Embryonic facial prominence (tissue), 1 donor: ENCODE measurements around the gene CASKIN2.

Experiments used
- DNase-seq: peaks from one replicate; pipeline ENCODE4 v3.0.0-alpha.2; 2016; ENCODE audit errors: extremely low spot score

Gene CASKIN2

DNA sequence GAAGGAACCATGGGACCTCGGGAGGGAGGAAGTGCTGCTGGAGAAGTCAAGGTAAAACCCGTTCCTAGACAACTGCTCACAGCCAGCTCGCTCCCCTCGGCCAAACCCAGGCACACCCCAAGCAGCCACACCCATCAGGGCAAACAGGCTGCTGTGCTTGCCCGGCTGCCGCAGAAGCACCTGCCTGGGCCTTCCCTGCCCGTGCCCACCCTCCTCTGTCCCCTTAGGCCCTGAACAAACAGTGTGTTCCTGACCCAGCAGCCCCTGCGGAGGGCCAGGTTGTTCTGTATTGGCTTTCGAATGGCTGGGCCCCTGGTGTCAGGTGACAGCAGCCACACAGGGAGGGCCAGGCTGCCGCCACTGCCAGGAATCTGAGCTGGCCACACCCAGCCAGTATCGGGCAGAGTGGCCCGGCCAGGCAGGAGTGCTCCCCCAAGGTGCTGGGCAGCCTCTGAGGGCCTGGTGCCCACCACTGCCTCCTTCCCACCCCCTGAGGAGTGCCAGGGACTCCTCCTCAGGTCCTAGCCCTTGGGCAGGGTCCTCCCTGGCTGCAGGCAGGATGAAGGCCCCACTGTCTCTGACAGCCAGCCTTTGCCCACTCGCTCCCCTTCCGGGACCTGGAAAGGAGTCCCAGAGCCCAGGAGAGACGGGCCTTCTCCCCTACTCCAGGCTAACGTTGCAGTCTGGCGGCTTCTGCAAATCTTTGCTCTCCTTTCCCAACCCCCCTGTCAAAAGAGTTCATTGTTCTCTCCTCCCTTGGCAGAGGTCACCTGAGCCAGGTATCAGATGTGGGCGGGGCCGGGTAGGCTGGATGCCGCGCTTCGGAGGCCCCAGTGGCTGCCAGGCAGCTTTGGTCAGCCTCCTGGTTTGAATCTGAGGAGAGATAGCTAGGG is 34.2 kb upstream of the CASKIN2 start:
- DNase-seq, result no peak

DNA sequence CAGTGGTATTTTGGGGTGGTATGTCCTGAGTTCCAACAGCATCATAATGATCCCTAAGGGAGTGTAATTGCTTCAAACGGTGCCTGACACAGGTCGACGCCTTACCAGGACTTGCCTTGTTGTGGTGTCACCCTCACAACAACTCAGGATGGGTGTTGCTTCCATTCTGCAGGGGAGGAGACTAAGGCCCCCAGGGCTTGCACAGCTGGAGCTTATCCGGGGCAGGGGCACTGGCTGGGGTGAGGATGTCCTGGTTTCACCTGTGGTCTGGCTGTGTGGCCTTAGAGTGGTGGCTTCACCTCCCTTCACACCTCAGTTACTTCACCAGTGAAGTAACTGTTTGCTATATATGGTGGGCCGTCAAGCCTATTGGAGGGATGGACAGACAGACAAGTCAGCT is 33.5 kb upstream of the CASKIN2 start:
- no peak for DNase-seq

DNA sequence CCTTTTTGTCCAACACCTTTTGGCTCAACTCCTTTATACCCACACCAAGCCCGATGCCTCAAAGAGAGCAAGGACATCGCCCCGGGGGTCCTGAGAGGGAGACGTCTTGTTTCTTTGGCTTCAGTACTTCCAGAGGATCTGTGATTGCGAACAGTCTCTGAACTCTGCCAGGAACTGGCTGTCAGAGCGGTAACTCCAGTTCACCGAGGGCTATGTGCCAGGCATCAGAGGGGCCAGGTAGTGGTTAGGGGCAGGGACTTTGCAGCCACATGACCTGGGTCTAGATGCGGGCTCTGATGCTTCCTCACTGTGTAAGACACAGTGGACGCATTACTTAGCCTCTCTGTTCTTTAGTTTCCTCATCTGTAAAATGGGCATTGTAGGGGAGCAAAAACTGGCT is 31.8 kb upstream of the CASKIN2 start:
- no peak for DNase-seq

DNA sequence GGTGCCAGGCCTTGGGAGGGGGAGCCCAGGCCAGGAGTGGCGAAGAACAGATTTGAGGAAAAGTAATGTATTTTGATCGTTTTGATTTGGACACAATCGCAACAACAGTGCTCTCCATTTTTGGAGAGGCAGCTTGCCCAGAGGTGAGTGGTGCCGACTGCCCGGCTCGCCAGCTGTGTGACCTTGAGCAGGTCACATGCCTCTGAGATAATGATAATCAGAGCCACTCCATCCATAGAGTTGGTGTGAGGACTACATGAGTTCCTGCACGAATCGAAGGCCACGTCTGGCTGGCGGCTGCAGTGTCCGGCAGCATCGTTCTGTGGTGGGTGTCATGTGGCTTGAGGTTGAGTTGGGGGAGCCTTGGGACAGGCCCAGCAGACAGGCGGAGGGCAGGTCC is 30.8 kb upstream of the CASKIN2 start:
- no peak for DNase-seq

DNA sequence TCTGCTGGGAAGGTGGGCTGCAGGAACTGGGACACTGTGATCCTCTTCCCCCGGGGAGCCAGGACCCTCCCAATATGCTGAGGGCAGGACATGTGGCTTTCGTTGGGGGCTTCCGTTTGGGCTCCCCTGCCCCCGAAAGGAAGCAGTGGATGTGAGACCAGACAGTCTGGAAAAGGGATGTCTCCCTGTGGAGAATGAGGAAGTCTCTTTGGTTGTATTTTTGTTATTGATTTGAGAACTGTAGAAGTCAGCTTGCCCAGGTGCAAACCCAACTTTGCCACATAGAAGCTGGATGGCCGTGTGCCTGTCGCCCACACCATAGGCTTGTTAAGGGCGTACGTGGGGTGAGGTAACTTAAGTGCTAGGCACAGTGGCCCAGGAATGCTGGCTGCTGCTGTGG is 28.9 kb upstream of the CASKIN2 start:
- no peak for DNase-seq

DNA sequence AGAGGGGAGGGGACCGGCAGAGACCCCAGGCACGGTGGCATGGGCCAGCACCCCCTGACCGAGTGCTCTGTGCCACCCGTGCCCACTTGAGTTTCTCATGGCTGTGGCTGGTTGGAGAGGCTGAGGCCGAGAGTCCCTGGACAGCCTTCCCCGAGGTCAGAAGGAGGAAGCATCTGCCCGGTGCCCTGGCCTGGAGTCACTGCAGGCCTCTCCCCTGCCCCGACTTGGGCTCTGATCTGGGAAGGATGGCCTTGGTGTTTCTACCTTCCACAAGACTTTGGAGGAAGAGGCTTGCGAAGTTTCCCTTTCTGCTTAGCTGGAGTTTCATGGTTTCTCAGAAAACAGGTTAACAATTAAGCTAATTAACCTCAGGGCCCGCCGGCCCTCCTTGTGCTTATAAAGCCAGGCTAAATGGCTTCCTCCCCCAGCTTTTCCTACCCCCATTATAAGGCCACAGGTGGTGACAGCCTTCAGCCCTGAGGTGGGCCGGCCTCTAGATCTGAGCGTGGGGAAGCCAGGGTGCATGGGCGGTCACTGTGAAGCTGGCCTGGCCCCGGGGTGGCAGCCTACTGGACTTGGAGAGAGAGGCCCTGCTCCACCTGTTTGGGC is 27.5 kb upstream of the CASKIN2 start:
- DNase-seq, result no peak

DNA sequence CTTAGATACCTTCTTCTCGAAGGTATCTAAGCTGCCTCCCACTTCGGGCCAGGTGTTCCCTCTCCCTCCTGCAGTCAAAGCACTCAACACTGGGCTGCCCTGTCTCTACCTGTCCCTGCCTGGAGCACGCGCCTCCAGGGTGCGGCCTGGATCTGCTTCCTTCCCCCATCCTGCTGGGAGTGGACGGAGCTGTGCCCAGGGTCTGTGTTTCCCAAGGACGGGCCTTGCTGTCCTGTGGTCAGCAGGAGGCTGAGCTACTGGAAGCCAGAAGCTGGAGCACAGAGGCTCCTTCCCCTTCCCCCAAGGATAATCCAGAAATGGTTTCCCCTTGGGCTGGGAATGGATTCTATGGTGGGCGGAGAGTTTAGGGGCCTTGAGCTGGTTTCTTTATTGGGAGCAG is 26.9 kb upstream of the CASKIN2 start:
- no peak for DNase-seq

DNA sequence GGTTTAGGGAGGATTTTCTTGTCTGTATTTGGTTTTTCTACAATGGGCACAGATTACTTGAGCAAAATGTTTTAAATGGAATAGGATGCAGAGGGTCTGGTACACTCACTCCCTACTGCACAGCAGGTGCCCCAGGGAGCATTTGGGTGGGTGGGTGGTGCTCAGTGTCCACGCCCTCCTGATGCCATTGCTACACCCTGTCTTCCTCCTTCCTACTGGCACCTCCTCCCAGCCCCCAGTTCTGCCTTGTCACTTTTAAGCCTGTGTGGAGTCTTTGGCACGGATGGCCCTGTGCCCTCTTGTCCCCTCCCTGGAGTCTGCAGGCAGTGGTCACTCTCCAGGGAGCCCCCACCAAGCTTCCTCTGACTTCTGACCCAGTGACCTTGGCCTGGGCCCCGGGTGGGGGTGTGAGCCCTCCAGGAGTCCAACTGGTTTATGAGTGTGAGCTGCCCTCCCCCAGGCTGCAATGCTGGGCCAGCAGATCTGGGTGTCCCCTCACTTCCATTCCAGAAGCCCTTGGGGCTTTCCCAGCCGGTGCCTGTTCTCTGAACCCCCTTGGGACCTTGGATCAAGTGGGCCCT is 25.7 kb upstream of the CASKIN2 start:
- DNase-seq, result no peak

DNA sequence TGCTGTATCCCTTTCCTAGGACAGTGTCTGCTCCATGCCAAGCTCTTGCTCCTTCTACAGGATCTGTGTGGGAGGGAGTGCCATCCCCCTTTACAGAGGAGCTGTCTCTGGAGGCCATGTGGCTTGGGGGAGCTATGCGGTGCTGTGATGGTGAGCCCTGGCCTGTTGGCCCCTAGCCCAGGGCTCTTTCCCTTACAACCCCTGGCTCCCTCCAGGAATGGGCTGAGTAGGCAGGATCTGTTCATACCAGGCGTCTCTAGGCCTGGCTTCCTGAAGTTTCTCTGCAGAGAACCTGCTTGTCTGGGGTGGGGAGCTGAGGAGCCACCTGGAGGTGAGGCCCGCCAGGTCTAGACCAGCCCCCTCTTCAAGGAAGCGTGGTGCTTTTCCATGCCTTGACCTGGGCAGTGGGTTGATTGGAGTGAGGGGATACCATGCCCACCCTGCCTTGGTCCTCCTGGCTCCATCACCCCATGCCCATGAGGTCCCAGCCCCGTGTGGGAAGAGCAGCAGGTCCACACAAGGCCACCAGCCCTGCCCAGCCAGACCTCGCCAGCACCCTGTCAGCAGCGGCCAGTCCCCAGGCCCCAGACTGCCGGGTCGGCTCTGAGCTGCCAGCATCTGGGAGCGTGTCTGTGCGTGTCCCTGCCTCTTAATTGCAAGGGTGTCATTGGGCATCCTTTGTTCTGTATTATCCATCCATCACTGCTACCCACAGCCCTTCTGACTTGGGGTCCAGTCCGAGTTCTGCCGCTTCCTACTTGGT is 24.8 kb upstream of the CASKIN2 start:
- DNase-seq, result no peak

DNA sequence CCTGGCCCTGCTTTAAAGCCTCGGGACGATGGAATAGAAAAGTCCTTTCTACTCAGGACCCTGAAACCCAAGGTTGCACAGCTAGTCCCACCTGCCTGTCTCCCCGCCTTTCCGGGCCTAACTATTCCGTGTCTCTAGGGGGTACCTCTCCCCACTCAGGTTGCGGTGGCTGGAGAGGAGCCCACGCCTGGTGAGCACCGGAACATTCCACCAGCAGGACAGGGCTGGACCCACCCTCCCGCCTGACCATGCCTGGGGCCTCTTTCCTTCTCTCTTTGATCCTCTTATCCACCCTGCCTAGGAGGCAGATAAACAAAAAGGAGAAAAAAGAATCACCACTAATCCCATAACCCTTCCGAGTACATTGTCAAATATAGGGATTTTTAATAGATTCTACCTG is 21.0 kb upstream of the CASKIN2 start:
- DNase-seq, result no peak

DNA sequence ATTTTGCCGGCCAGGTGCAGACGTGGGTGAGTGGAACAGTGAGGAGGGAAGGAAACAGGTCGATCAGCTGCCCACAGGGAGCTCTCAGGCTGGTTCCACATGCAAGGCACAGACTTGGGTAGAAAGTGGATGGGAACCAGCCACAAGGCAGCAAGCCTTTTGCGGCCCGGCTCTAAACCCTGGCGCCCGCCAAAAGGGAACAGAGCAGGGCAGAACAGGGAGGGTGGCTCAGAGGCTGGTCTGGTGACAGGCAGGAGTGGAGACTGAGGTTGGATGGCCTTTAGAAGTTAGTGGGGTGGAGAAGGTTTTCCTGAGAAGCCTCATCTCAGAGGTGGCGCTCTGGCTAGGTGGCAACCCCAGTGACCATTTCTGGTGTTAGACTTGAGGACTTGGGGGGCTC is 20.5 kb upstream of the CASKIN2 start:
- no peak for DNase-seq

DNA sequence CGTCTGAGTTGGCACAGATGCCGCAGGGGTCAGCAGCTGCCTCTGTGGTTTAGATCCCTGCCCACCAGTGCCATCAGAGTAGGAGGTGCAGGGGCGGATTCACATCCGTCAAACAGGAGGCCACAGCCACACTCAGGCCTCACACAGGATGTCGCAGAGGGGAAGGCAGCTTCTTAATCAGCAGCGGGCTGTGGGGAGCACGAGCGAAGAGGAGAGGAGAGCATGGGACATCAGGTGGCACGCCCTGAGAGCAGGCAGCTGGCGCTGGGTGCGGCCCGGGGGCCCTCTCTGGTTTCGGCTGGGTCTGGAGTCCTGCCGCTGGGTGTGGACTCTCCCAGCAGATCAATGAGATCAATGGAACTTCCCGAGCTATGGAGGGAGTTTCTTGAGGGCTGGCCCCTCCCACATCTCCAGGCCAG is 19.8 kb upstream of the CASKIN2 start:
- no peak for DNase-seq

DNA sequence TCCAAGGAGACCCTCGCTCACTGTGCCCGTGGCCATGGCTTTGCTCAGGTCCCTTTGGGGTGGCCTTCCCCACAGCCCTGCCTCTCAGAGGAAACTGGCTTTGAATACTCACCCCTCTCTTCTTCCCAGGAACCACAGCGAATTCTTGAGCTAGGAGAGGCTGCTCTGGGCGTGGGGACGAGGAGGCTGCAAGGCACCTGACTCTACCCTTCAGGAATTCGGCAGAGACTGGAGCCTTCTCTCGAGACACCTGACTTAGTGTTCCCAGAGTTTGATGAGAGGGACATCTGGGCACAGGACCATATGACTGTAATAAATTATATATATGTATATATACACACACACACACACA is 16.4 kb upstream of the CASKIN2 start:
- no peak for DNase-seq

DNA sequence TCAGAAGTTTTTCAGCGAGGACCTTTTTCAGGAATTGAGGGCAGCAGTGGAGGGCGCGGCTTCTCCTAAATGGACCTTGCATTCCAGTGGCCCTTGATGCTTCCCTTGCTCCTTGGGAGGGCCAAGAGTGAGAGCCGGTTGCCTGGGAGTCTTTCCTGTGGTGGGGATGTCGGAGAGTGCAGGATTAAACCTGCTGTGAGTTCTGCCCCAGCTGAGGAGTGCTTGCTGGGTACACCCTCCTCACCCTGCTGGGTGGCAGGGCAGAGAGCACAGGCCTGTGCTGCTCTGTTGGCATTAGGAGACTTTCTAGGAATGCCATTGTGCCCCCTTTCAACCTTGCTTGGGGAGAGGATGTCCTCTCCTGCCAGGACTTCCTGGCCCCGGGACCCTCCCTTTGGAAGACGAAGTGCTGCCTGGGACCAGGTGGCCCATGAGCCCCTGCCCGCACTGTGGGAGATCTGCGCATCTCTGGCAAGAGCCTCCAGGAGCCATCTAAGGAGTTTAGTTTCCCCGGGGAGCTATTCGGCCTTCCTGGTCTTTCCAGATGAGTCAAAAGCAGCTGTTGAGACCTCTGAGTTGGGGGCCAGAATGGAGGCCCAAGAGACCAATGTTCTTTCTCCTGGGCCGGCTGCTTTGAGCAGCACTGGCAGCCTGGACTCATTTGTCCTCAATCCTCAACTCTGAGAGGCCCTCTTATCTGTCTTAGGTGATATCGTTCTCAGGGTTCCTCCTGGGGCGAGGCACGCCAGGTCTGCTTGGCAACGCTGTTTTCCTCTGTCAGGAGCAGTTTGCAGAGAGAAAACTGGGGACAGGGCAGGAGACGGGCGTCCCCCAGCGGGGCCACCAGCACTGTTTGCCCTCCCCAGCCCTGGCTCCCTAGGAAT is 15.7 kb upstream of the CASKIN2 start:
- DNase-seq, result no peak

DNA sequence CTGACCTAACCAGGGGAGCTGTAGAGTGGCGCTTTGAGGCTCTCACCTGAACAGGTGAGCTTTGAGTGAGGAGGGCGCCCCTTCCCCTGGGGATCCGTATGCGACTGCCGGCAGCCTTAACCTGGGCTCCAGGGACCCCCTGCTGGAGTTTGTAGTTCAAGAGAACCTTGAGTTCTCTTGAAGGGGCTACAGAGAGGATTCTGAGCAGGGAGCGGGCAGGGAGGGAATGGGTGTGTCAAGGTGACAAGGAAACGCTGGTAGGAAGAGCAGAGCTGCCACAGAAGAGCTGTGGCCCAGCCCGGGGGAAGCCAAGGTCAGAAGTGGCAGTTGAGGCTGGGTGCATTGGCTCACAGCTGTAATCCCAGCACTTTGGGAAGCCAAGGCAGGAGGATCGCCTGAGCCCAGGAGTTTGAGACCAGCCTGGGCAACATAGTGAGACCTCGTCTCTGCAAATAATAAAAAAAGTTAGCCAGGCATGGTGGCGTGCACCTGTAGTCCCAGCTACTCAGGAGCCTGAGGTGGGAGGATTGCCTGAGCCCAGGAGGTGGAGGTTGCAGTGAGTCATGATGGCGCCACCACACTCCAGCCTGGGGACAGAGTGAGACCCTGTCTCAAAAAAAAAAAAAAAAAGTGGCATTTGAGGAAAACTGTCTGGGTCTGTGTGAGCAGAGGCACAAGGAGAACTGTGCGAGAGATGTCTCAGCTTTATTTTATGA is 11.4 kb upstream of the CASKIN2 start:
- DNase-seq, result no peak

DNA sequence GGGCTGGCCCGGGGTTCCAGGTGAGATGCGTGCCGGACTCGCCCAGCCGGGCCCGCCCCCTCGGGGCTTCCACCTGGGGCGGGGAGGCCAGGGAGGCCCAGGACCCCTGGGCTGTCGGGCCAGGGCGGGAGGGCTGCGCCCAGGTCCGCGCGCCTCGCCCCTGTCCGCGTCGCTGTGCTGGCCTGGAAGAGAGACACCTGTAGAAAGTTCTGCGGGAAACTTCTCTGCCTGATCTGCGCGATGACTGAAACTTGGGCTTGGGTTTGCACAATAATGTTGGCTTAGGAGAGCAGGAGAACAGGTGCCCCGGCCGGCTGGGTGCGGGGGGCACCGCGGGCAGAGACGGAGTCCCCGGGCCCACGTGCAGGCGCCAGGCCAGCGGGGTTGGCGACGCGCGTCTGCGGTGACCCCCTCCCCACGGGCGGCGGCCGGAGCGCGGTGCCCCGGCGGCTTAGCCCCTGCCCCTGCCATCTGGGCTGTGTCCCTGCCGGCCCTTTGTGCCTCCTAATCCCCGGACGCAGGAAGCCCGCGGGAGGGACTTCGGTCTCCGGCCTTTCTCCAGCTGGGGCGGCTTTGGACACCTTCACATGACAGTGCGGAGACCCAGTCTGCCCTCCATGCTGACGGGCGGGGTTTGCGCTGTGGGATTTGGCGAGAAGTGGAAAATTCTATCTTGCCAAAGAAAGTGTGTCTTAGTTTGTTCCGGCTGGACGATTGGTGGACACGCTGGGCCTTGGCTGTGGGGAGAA is 10.6 kb upstream of the CASKIN2 start:
- DNase-seq, result no peak

DNA sequence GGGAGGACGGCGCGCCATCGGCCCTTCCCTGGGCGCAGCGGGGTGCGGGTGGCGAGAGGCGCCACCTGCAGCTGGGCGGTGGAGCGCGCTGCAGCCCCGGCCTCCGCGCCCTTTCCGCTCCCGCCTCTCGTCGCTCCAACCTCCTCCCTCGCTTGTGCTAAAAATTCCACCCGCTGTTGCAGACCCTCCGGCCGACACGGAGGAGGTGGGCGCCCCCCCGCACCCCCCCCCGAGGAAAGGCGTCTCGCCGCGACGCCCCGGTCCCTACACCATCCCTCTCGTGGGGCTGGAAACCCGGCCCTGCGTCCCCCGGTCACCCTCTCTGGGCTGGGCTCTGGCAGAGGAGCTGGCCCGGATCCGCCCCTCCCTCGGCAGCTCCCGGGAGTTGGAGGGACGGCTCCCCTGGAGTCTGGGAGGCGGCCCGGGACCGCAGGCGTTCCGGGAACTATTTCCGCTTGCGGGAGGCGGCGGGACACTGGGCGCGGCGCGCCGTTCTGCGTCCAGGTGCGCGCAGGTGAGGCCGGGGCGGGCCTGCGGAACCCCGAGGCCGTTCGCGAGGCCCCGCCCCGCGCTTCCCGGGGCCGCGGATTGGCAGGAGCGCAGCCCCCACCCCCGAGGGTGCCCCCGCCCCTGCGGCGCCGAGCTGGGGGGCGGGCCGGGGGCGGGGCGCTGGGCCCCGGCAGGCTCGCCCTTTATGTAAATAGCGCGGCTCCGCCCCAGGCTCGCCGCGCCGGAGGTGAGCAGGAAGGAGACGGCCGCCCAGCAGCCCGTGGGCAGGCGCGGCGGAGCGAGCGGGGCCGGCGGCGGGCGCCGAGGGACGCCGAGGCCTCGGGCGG is 9.9 kb upstream of the CASKIN2 start, which contains the start of gene LLGL2:
TSS of gene LLGL2 (plus strand) at position 728 of the 836 bp plus-strand sequence. CDS start 17,730 bp downstream, outside the sequence.
- no peak for DNase-seq

DNA sequence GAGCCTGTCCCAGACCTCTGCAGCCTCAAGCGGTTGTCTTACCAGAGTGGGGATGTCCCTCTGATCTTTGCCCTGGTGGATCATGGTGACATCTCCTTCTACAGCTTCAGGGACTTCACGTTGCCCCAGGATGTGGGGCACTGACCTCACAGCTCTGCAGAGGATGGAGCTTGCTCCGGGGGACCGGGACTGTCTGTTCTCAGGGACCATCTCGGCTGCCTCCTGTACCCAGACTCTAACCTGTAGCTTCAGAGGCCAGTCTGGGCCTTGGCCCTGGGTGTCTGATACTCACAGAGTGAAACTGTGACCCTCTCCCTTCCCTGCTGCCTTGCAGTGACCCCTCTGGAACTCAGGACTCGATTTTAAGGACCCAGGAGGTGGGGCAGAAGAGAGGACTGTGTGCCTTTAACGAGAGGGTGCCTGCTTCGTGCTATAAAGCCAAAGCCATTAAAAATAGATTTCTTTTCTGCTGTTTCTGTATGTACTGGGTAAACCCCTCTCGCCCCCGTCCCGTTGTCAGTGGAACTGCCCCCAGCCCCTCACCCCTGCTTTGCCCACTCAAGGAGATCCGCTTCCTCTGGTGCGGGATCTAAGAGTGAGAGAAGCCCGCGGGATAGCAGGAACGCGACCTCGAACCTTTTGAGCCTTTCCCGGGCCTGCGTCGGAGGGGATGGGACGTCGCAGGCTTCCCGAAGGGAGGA is 9.1 kb upstream of the CASKIN2 start:
- no peak for DNase-seq
